Keratinocyte (primary cell): ENCODE results near the gene C5AR1. TPM values are rescaled to one million over a fixed set of nuclear protein-coding genes. Genes with fewer than 3 reads are reported as not detected.

ENCODE experiments used
- DNase-seq: peaks from one replicate; pipeline ENCODE4 v3.0.0-alpha.2; 2011; ENCODE audit warnings: low read depth, missing footprints, low spot score
- FAIRE-seq: peaks from 2 replicates; lab custom pipeline; 2011; peaks lifted over from hg19 to GRCh38; lab: Jason Lieb, UNC
- H2AFZ ChIP-seq: 2 replicates; pipeline ENCODE4 v1.6.0; 2012; ENCODE audit warnings: low read length, control low read depth, inconsistent platforms; ENCODE audit not compliant: control insufficient read depth
- H3K27ac ChIP-seq: 2 replicates; pipeline ENCODE4 v1.5.1; 2011; ENCODE audit warnings: low read length; ENCODE audit not compliant: control insufficient read depth, insufficient read depth
- H3K27me3 ChIP-seq: 3 replicates; pipeline ENCODE4 v1.6.0; 2011; ENCODE audit warnings: low read length; ENCODE audit not compliant: control insufficient read depth, insufficient read depth; ENCODE audit errors: extremely low read depth
- H3K36me3 ChIP-seq, 2 experiments: 2 replicates in 1 of 2; 3 replicates in 1 of 2; pipeline ENCODE4 v1.5.1; 2011; ENCODE audit warnings: low read length in 2 of 2, mild to moderate bottlenecking in 1 of 2; ENCODE audit not compliant: control insufficient read depth in 2 of 2, insufficient read depth in 2 of 2; ENCODE audit errors: extremely low read depth in 1 of 2
- H3K4me1 ChIP-seq: 3 replicates; pipeline ENCODE4 v1.5.1; 2011; ENCODE audit warnings: low read length; ENCODE audit not compliant: control insufficient read depth, insufficient read depth; ENCODE audit errors: extremely low read depth
- H3K4me2 ChIP-seq: 3 replicates; pipeline ENCODE4 v1.6.0; 2011; ENCODE audit warnings: low read depth, low read length; ENCODE audit not compliant: control insufficient read depth, insufficient read depth; ENCODE audit errors: extremely low read depth
- H3K4me3 ChIP-seq, 3 experiments: fragments of 200-600 bp in 1 of 3; sonication (generic) in 1 of 3; 2 replicates in 2 of 3; 3 replicates in 1 of 3; pipeline ENCODE4 v1.5.1; 2011 to 2016; ENCODE audit warnings: low read length in 3 of 3, mild to moderate bottlenecking in 3 of 3, control low read depth in 2 of 3, inconsistent platforms in 1 of 3, low read depth in 1 of 3, mixed read lengths in 1 of 3, mixed run types in 1 of 3, moderate library complexity in 1 of 3; ENCODE audit not compliant: control insufficient read depth in 2 of 3, insufficient read depth in 2 of 3; ENCODE audit errors: extremely low read depth in 1 of 3
- H3K79me2 ChIP-seq: 2 replicates; pipeline ENCODE4 v1.6.0; 2012; ENCODE audit warnings: low read length; ENCODE audit not compliant: control insufficient read depth, insufficient read depth
- H3K9ac ChIP-seq: 3 replicates; pipeline ENCODE4 v1.6.0; 2011; ENCODE audit warnings: low read length; ENCODE audit not compliant: control insufficient read depth, insufficient read depth; ENCODE audit errors: extremely low read depth
- H3K9me1 ChIP-seq: 3 replicates; pipeline ENCODE4 v1.6.0; 2011; ENCODE audit warnings: low read length; ENCODE audit not compliant: control insufficient read depth, insufficient read depth; ENCODE audit errors: extremely low read depth
- H3K9me3 ChIP-seq: 2 replicates; pipeline ENCODE4 v1.5.1; 2012; ENCODE audit warnings: low read depth, low read length; ENCODE audit not compliant: control insufficient read depth
- H4K20me1 ChIP-seq: 3 replicates; pipeline ENCODE4 v1.6.0; 2011; ENCODE audit warnings: low read length; ENCODE audit not compliant: control insufficient read depth, insufficient read depth; ENCODE audit errors: extremely low read depth
- CTCF ChIP-seq, 3 experiments: IDR thresholded peaks in 1 of 3; conservative IDR thresholded peaks in 1 of 3; optimal IDR thresholded peaks in 1 of 3; 2 replicates in 2 of 3; 3 replicates in 1 of 3; pipeline versions ENCODE3 to v1.5.1; 2011; ENCODE audit warnings: low read length in 3 of 3, mild to moderate bottlenecking in 3 of 3, moderate library complexity in 2 of 3, control low read depth in 1 of 3, inconsistent platforms in 1 of 3; ENCODE audit not compliant: insufficient read depth in 2 of 3; ENCODE audit errors: extremely low read depth in 1 of 3
- EZH2 ChIP-seq: IDR thresholded peaks from one replicate; pipeline ENCODE4 v1.6.1; 2012; ENCODE audit warnings: inconsistent platforms, mild to moderate bottlenecking, low read length, moderate library complexity
- dilution Hi-C: fragments of 300-500 bp; cut with MboI; formaldehyde crosslinking; loops from one replicate; pipeline ENCODE4 v1.7.0; 2020; ENCODE audit warnings: low sequenced_read_pairs; ENCODE audit not compliant: extremely low pct_ligation_motif_present
- polyA plus RNA-seq, 5 experiments: library from polyadenylated mRNA; depleted of rRNA in 3 of 5; stranded (reverse) in 3 of 5; stranded (forward) in 1 of 5; unstranded in 1 of 5; fragments of >200 nt; gene quantifications; 1 replicate in 1 of 5; 2 replicates in 3 of 5; 3 replicates in 1 of 5; pipeline versions ENCODE4 v1.2.1 to v1.2.3, GENCODE V29; 2011 to 2012; ENCODE audit warnings: missing spikeins in 2 of 5, low read depth in 1 of 5, low replicate concordance in 1 of 5

The C5AR1 gene
- polyA plus RNA-seq, 1 donor (not counting 4 experiments of a cell fraction or from before 2014, with no cell fraction given): 0.42 TPM

- no peaks in the 10 kb centered on the region for H3K27me3 ChIP-seq
- no peak overlapping the region for H3K9ac ChIP-seq
- H3K4me3 ChIP-seq: no peak overlapping the region
- peaks cover 11% of the 10 kb centered on the region for H3K4me1 ChIP-seq
- H3K79me2 ChIP-seq: no peaks in the 10 kb centered on the region
- H3K27ac ChIP-seq: no peak overlapping the region
- H3K4me2 ChIP-seq: no peak overlapping the region
- DNase-seq (no peak), FAIRE-seq (no peak)
- H3K9me3 ChIP-seq: no peaks in the 10 kb centered on the region
- dilution Hi-C loops: no loop called here
- H3K9me1 ChIP-seq: no peaks in the 10 kb centered on the region
- H2AFZ ChIP-seq: no peak overlapping the region
- no peak for TF ChIP-seq CTCF (optimal IDR thresholded peaks at IDR 0.05 in 1 of 3, IDR thresholded peaks at IDR 0.05 in 1 of 3, conservative IDR thresholded peaks at IDR 0.05 in 1 of 3; ENCODE audit: extremely low read depth in 1 of 3, insufficient read depth in 2 of 3, low read length in 3 of 3)
- TF ChIP-seq EZH2: no peak
- peaks cover 7 to 9% of the 10 kb centered on the region in 2 experiments for H3K36me3 ChIP-seq
- H4K20me1 ChIP-seq: peaks cover 3% of the 10 kb centered on the region
These were observed 40.1 kb upstream of the C5AR1 start for GRCh38 chr19:47269596-47269995.

GRCh38 chr19:47270408-47270807 is 39.3 kb upstream of the C5AR1 start:
- Histone ChIP-seq H3K9ac (no peak overlapping the region), H3K4me1 (peaks cover 11% of the 10 kb centered on the region), H3K4me2 (no peak overlapping the region), H3K27ac (no peak overlapping the region), H3K27me3 (no peaks in the 10 kb centered on the region), H3K4me3 (no peak overlapping the region), H3K36me3 (peaks cover 7 to 12% of the 10 kb centered on the region in 2 experiments), H3K9me1 (no peaks in the 10 kb centered on the region), H4K20me1 (peaks cover 3% of the 10 kb centered on the region), H2AFZ (no peak overlapping the region), H3K79me2 (no peaks in the 10 kb centered on the region), H3K9me3 (no peaks in the 10 kb centered on the region)
- dilution Hi-C loops: no loop called here
- no peak for FAIRE-seq
- no peak for DNase-seq
- TF ChIP-seq CTCF (optimal IDR thresholded peaks at IDR 0.05 in 1 of 3, IDR thresholded peaks at IDR 0.05 in 1 of 3, conservative IDR thresholded peaks at IDR 0.05 in 1 of 3; ENCODE audit: extremely low read depth in 1 of 3, insufficient read depth in 2 of 3, low read length in 3 of 3) (no peak), EZH2 (no peak)
